HepG2 (cell line): ENCODE measurements around the gene C1RL. TPM values are rescaled to one million over a fixed set of nuclear protein-coding genes. Genes with fewer than 3 reads are reported as not detected.
A peak's percentile ranks its signal among the peaks of the same experiment; 100 is the strongest.

Source experiments
- CCAR2 ChIP-seq: fragments of 200-400 bp; formaldehyde crosslinking; optimal IDR thresholded peaks from 2 replicates; pipeline ENCODE3; 2018; ENCODE audit warnings: low read depth, mild to moderate bottlenecking, low read length, moderate library complexity
- CEBPG ChIP-seq: IDR thresholded peaks from 2 replicates; pipeline ENCODE4 v1.6.1; 2016
- E2F5 ChIP-seq: sonication (generic); formaldehyde crosslinking; conservative IDR thresholded peaks from 2 replicates; pipeline ENCODE4 v1.4.0; 2020; ENCODE audit warnings: missing genetic modification reagents
- GATA4 ChIP-seq: sonication (generic); IDR thresholded peaks from 2 replicates; pipeline ENCODE4 v1.6.1; 2016; ENCODE audit warnings: antibody characterized with exemption, low read depth, borderline replicate concordance
- HDAC6 ChIP-seq: fragments of 200-600 bp; sonication (generic); IDR thresholded peaks from 2 replicates; pipeline ENCODE4 v1.7.0; 2017; ENCODE audit warnings: mild to moderate bottlenecking, antibody characterized with exemption, low read length, low read depth
- HHEX ChIP-seq: IDR thresholded peaks from 2 replicates; pipeline ENCODE4 v1.6.1; 2016; ENCODE audit warnings: control low read depth
- HINFP ChIP-seq: sonication (generic); formaldehyde crosslinking; IDR thresholded peaks from 2 replicates; pipeline ENCODE4 v1.4.0; 2020; ENCODE audit warnings: low read depth, mild to moderate bottlenecking, missing genetic modification reagents
- KMT2A ChIP-seq: sonication (generic); formaldehyde crosslinking; IDR thresholded peaks from 2 replicates; pipeline ENCODE4 v1.4.0; 2020; ENCODE audit warnings: missing genetic modification reagents
- NFE2 ChIP-seq: sonication (generic); formaldehyde crosslinking; IDR thresholded peaks from 2 replicates; pipeline ENCODE4 v1.4.0; 2020; ENCODE audit warnings: missing genetic modification reagents
- SKIL ChIP-seq: sonication (generic); formaldehyde crosslinking; IDR thresholded peaks from 2 replicates; pipeline ENCODE4 v1.8.0; 2022; ENCODE audit warnings: missing genetic modification reagents, mild to moderate bottlenecking, moderate library complexity, borderline replicate concordance
- SRSF1 ChIP-seq: fragments of 200-400 bp; formaldehyde crosslinking; optimal IDR thresholded peaks from 2 replicates; pipeline ENCODE3; 2017; ENCODE audit warnings: mild to moderate bottlenecking, low read depth, low read length, moderate library complexity
- TIGD3 ChIP-seq: sonication (generic); formaldehyde crosslinking; IDR thresholded peaks from 2 replicates; pipeline ENCODE4 v1.5.1; 2020; ENCODE audit warnings: mild to moderate bottlenecking, missing genetic modification reagents, borderline replicate concordance
- YEATS2 ChIP-seq: sonication (generic); formaldehyde crosslinking; IDR thresholded peaks from 2 replicates; pipeline ENCODE4 v1.4.0; 2020; ENCODE audit warnings: missing genetic modification reagents, borderline replicate concordance
- ZKSCAN1 ChIP-seq: fragments of 150-350 bp; IDR thresholded peaks from 2 replicates; pipeline ENCODE4 v1.6.1; 2014; ENCODE audit warnings: low read length
- ZNF34 ChIP-seq: sonication (generic); formaldehyde crosslinking; IDR thresholded peaks from 2 replicates; pipeline ENCODE4 v1.4.0; 2020; ENCODE audit warnings: mild to moderate bottlenecking, missing genetic modification reagents, borderline replicate concordance
- ZNF501 ChIP-seq: sonication (generic); formaldehyde crosslinking; IDR thresholded peaks from 2 replicates; pipeline ENCODE4 v1.5.1; 2020; ENCODE audit warnings: mild to moderate bottlenecking, moderate library complexity, missing genetic modification reagents
- ZNF549 ChIP-seq: sonication (generic); formaldehyde crosslinking; IDR thresholded peaks from 2 replicates; pipeline ENCODE4 v1.5.0; 2020; ENCODE audit warnings: missing genetic modification reagents
- polyA plus RNA-seq, 8 experiments: library from polyadenylated mRNA; depleted of rRNA in 3 of 8; stranded (reverse) in 7 of 8; unstranded in 1 of 8; fragments of >200 nt; fragmentation: Illumina TruSeq in 4 of 8; extraction: Trizol in 4 of 8; gene quantifications; 2 replicates each; pipeline versions ENCODE4 v1.2.1 to v1.2.3, GENCODE V29; 2011 to 2016; ENCODE audit warnings: low read depth in 4 of 8, missing spikeins in 1 of 8, mixed read lengths in 1 of 8; ENCODE audit not compliant: insufficient read depth in 1 of 8
- total RNA-seq, 5 experiments: library from RNA; depleted of rRNA; stranded (reverse); fragments of >200 nt; fragmentation: Illumina TruSeq; extraction: Trizol; gene quantifications; 2 replicates each; pipeline ENCODE4 v1.2.3, GENCODE V29; 2016; ENCODE audit warnings: low read depth in 1 of 5
- TF ChIP-seq, protein P1 (sequence below): sonication (generic); formaldehyde crosslinking; IDR thresholded peaks from 2 replicates; pipeline ENCODE4 v1.8.1; 2023; ENCODE audit warnings: mild to moderate bottlenecking, missing genetic modification reagents
- TF ChIP-seq, protein P2 (sequence below): sonication (generic); formaldehyde crosslinking; IDR thresholded peaks from 2 replicates; pipeline ENCODE4 v1.4.0; 2020; ENCODE audit warnings: missing genetic modification reagents, borderline replicate concordance

C1RL gene
- total and polyA plus RNA-seq, 2 of the 13 experiments (the other 11 are each of a cell fraction or from before 2014, with no cell fraction given), result 28.9 to 53.1 TPM

- no peak for TF ChIP-seq SKIL (CRISPR knock-in tag)
- peak; percentile 77 for TF ChIP-seq CEBPG (CRISPR knock-in tag)
- peak; percentile 98 for TF ChIP-seq NFE2 (CRISPR knock-in tag)
- no peak for TF ChIP-seq CCAR2
- peak; percentile 15; the same call in 1 of the 2 replicates for TF ChIP-seq ZNF501 (CRISPR knock-in tag)
- TF ChIP-seq, protein P1, sequence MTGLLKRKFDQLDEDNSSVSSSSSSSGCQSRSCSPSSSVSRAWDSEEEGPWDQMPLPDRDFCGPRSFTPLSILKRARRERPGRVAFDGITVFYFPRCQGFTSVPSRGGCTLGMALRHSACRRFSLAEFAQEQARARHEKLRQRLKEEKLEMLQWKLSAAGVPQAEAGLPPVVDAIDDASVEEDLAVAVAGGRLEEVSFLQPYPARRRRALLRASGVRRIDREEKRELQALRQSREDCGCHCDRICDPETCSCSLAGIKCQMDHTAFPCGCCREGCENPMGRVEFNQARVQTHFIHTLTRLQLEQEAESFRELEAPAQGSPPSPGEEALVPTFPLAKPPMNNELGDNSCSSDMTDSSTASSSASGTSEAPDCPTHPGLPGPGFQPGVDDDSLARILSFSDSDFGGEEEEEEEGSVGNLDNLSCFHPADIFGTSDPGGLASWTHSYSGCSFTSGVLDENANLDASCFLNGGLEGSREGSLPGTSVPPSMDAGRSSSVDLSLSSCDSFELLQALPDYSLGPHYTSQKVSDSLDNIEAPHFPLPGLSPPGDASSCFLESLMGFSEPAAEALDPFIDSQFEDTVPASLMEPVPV (CRISPR knock-in tag), result no peak
- TF ChIP-seq HINFP (CRISPR knock-in tag), result no peak
- no peak for TF ChIP-seq ZNF549 (CRISPR knock-in tag)
- no peak for TF ChIP-seq GATA4
- TF ChIP-seq, protein P2, sequence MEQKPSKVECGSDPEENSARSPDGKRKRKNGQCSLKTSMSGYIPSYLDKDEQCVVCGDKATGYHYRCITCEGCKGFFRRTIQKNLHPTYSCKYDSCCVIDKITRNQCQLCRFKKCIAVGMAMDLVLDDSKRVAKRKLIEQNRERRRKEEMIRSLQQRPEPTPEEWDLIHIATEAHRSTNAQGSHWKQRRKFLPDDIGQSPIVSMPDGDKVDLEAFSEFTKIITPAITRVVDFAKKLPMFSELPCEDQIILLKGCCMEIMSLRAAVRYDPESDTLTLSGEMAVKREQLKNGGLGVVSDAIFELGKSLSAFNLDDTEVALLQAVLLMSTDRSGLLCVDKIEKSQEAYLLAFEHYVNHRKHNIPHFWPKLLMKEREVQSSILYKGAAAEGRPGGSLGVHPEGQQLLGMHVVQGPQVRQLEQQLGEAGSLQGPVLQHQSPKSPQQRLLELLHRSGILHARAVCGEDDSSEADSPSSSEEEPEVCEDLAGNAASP (CRISPR knock-in tag), result peak; percentile 35; the same call in 1 of the 2 replicates
- TF ChIP-seq HDAC6, result no peak
- peak; percentile 27; the same call in 1 of the 2 replicates for TF ChIP-seq KMT2A (CRISPR knock-in tag)
- no peak for TF ChIP-seq ZKSCAN1
- TF ChIP-seq HHEX (CRISPR knock-in tag), result no peak
- TF ChIP-seq YEATS2, result no peak
- TF ChIP-seq SRSF1, result no peak
- no peak for TF ChIP-seq ZNF34 (CRISPR knock-in tag)
- TF ChIP-seq E2F5 (CRISPR knock-in tag), result no peak
- no peak for TF ChIP-seq TIGD3 (CRISPR knock-in tag)
These were observed 48.6 kb downstream of the C1RL start, which contains the start of gene C1S (continued) for GRCh38 chr12:7060353-7060954.
